ENCODE results near the gene SLC17A5. TPM values are rescaled to one million over a fixed set of nuclear protein-coding genes. Genes with fewer than 3 reads are reported as not detected.

Gene SLC17A5
- total and polyA plus RNA-seq, 2 donors (not counting 1 experiment from before 2014, with no cell fraction given): 2.1 to 8.0 TPM

DNA sequence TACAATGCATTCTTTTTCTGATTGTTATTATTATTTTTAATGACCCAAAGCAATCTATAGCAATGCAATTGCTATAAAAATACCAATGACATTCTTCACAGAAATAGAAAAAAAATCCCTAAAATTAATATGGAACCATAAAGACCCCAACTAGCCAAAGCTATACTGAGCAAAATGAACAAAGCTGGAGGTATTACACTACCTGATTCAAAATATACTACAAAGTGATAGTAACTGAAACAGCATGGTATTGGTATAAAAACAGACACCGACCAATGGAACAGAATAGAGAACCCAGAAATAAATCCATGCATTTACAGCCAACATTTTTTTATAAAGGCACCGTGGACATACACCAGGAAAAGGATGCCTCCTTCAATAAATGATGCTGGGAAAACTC, 72.5 kb downstream of the SLC17A5 start:
- WGBS (ENCODE audit: insufficient coverage): 100% methylated on average over 1 of the region's 2 CpGs
- Histone ChIP-seq H3K36me3 (replicated peaks in 1 of 2; ENCODE audit: control extremely low read depth in 1 of 2, control insufficient read depth in 1 of 2, extremely low read depth in 1 of 2, insufficient read depth in 2 of 2, low read length in 1 of 2) (no peaks in the 10 kb centered on the region), H2AFZ (ENCODE audit: insufficient read depth, low read depth, low read length, poor library complexity, severe bottlenecking) (no peak overlapping the region), H3K4me3 (ENCODE audit: control extremely low read depth in 1 of 5, extremely low read depth in 1 of 5, insufficient read depth in 1 of 5, low read depth in 2 of 5, low read length in 4 of 5) (peak overlapping the region in 1 of 5 experiments; percentile 52), H3K9me3 (ENCODE audit: control extremely low read depth in 1 of 3, control insufficient read depth in 2 of 3, insufficient read depth in 1 of 3, low read length in 2 of 3) (no peaks in the 10 kb centered on the region), H3K9ac (ENCODE audit: low read length) (peak overlapping the region; percentile 63), H3K79me2 (ENCODE audit: control insufficient read depth, insufficient read depth, low read length) (no peaks in the 10 kb centered on the region), H3K27ac (ENCODE audit: low read length in 2 of 2) (peak overlapping the region; percentile 91 to 93), H4K20me1 (ENCODE audit: control insufficient read depth, insufficient read depth, low read length, poor library complexity, severe bottlenecking) (no peaks in the 10 kb centered on the region), H3K27me3 (replicated peaks in 1 of 4; ENCODE audit: control extremely low read depth in 1 of 4, control insufficient read depth in 3 of 4, insufficient read depth in 4 of 4, low read length in 3 of 4) (no peaks in the 10 kb centered on the region), H3K4me1 (ENCODE audit: control insufficient read depth in 2 of 2, insufficient read depth in 2 of 2, low read length in 2 of 2) (peaks cover 36 to 42% of the 10 kb centered on the region in 2 donors), H3K4me2 (replicated peaks; ENCODE audit: low read depth, low read length, poor library complexity, severe bottlenecking) (peak overlapping the region; percentile 74)
- ATAC-seq (ENCODE audit: low read depth) (no peak), DNase-seq (no peak)
- no peak for TF ChIP-seq EZH2 (IDR thresholded peaks at IDR 0.05; ENCODE audit: borderline replicate concordance, insufficient read depth, low read depth, low read length, poor library complexity, severe bottlenecking)
- TF ChIP-seq, protein P1, sequence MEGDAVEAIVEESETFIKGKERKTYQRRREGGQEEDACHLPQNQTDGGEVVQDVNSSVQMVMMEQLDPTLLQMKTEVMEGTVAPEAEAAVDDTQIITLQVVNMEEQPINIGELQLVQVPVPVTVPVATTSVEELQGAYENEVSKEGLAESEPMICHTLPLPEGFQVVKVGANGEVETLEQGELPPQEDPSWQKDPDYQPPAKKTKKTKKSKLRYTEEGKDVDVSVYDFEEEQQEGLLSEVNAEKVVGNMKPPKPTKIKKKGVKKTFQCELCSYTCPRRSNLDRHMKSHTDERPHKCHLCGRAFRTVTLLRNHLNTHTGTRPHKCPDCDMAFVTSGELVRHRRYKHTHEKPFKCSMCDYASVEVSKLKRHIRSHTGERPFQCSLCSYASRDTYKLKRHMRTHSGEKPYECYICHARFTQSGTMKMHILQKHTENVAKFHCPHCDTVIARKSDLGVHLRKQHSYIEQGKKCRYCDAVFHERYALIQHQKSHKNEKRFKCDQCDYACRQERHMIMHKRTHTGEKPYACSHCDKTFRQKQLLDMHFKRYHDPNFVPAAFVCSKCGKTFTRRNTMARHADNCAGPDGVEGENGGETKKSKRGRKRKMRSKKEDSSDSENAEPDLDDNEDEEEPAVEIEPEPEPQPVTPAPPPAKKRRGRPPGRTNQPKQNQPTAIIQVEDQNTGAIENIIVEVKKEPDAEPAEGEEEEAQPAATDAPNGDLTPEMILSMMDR (IDR thresholded peaks at IDR 0.05): no peak
- CTCF ChIA-PET: interaction anchor here (1.2 to 2.6 kb wide), 7 partner anchors 10 to 66 kb away, joined by 3 to 22 read pairs (median 10); partner anchors contain the start of gene EEF1A1
- Mint-ChIP-seq H3K4me3 (no peak overlapping the region), H3K27ac (peak overlapping the region; percentile 96), H3K4me1 (peaks cover 38% of the 10 kb centered on the region), H3K9me3 (ENCODE audit: insufficient read depth) (no peaks in the 10 kb centered on the region), H3K27me3 (no peaks in the 10 kb centered on the region)
- POLR2A ChIA-PET: interaction anchor here (0.6 to 3.5 kb wide), 6 partner anchors 27 to 130 kb away, joined by 7 to 36 read pairs (median 10); partner anchors contain the start of genes CGAS, EEF1A1 and SLC17A5
- intact Hi-C loops (cut with micrococcal nuclease): no loop called here
